ENCODE data around the gene SLC15A4. TPM values are rescaled to one million over a fixed set of nuclear protein-coding genes. Genes with fewer than 3 reads are reported as not detected.
"Not testable (repeated sequence)": the region's sequence is repeated elsewhere in the genome, so short reads cannot be mapped to it uniquely, and the experiment has no call there.

The SLC15A4 gene
- total RNA-seq, 2 experiments from 2014 or later = 26.4 to 26.8 TPM

DNA sequence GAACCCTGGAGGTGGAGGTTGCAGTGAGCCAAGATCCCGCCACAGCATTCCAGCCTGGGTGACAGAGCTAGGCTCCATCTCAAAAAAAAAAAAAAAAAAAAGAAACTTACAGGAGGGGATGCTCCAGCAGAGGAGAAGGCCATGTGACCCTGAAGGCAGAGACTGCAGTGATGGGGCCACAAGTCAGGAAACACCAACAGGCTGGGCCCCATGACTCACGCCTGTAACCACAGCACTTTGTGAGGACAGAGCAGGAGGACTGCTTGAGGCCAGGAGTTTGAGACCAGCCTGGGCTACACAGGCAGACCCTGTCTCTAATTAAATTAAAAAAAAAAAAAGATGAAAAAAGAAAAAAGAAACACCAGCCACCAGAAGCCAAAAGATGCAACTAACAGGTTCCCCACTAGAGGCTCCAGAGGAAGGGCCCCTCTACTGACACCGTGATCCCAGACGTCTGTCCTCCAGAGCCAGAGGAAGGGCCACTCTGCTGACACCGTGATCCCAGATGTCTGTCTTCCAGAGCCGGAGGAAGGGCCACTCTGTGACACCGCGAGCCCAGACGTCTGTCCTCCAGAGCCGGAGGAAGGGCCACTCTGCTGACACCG lies 20.4 kb upstream of the SLC15A4 start:
- ATAC-seq (peak; percentile 94), DNase-seq (peak; percentile 70)
- POLR2A ChIA-PET = no interaction called here
- Mint-ChIP-seq H3K4me3 (no peak overlapping the region), H3K4me1 (ENCODE audit: low read depth) (peaks cover 7% of the 10 kb centered on the region), H3K27me3 (peaks cover 14% of the 10 kb centered on the region), H3K27ac (no peak overlapping the region), H3K36me3 (ENCODE audit: low read depth) (no peaks in the 10 kb centered on the region), H3K9me3 (no peaks in the 10 kb centered on the region)
- intact Hi-C loops (cut with micrococcal nuclease) = no loop called here
- TF ChIP-seq, protein P1, sequence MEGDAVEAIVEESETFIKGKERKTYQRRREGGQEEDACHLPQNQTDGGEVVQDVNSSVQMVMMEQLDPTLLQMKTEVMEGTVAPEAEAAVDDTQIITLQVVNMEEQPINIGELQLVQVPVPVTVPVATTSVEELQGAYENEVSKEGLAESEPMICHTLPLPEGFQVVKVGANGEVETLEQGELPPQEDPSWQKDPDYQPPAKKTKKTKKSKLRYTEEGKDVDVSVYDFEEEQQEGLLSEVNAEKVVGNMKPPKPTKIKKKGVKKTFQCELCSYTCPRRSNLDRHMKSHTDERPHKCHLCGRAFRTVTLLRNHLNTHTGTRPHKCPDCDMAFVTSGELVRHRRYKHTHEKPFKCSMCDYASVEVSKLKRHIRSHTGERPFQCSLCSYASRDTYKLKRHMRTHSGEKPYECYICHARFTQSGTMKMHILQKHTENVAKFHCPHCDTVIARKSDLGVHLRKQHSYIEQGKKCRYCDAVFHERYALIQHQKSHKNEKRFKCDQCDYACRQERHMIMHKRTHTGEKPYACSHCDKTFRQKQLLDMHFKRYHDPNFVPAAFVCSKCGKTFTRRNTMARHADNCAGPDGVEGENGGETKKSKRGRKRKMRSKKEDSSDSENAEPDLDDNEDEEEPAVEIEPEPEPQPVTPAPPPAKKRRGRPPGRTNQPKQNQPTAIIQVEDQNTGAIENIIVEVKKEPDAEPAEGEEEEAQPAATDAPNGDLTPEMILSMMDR (IDR thresholded peaks at IDR 0.05) = no peak
- CTCF ChIA-PET = no interaction called here

DNA sequence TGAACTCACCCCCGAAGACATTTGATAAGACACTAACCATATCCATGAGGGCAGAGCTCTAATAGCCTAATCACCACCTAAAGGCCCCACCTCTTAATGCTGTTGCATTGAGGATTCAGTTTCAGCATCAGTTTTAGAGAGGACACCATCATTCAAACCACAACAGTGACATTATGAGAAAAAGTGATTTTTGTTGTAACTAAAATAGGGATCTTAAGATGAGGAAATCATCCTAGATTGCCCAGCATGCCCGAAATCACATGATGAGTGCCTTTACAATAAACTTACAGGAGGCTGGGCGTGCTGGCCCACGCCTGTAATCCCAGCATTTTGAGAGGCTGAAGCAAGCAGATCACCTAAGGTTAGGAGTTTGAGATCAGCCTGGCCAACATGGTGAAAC lies 19.8 kb upstream of the SLC15A4 start:
- DNase-seq (no peak), ATAC-seq (no peak)
- Mint-ChIP-seq H3K4me1 (ENCODE audit: low read depth) (peaks cover 7% of the 10 kb centered on the region), H3K27ac (no peak overlapping the region), H3K9me3 (no peaks in the 10 kb centered on the region), H3K36me3 (ENCODE audit: low read depth) (no peaks in the 10 kb centered on the region), H3K27me3 (peaks cover 14% of the 10 kb centered on the region), H3K4me3 (no peak overlapping the region)
- TF ChIP-seq, protein P1 (IDR thresholded peaks at IDR 0.05) = no peak
- intact Hi-C loops (cut with micrococcal nuclease) = no loop called here
- ChIA-PET CTCF (no interaction called here), POLR2A (no interaction called here)

DNA sequence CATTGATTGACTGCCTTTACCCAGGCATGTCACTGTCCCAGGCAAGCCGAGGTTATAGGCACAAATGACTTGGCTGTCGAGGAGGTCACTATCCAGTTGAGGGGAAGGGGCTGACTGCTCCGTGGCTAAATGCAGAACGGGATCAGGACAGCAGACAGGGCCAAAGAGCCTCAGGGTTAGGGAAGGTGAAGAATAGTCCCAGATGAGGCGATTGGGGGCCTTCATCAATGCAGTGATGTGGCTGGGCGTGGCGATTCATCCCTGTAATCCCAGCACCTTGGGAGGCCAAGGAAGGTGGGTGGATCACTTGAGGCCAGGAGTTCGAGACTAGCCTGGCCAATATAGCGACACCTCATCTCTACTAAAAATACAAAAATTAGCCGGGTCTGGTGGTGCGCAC lies 18.8 kb upstream of the SLC15A4 start:
- POLR2A ChIA-PET = interaction anchor here (1.0 kb wide), 1 partner anchor 18 kb away, joined by 3 read pairs; no protein-coding TSS in a partner anchor

DNA sequence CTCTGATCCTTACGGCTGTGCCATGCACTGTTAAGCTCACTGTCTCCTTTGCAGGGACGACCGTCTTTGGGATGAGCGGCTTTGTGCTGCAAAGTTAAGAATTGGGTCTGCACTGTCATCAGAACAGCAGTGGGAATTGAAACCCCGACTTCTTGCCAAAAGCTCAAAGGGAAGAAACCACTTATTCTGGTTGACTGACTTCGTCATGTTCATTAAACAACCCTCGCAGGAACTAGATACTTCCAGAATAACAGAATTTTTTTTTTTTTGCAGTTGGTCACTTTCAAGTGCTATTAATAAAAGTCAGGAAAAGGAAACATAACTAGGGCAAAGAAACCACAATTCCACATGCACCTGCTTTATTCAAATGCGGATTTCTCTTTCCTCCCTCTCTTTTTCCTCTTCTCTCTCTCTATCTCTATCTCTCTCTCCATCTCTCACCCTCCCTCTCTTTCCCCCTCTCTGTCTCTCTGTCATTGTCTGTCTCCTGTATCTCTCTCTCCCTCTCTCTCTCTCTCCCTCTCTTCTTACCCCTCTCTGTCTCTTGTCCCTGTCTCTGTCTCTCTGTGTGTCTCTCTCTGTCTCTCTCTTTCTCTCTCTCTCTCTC lies 17.2 kb upstream of the SLC15A4 start:
- peaks cover 16% of the 10 kb centered on the region for H3K27me3 Mint-ChIP-seq
- POLR2A ChIA-PET = no interaction called here
- no peak for DNase-seq
- no peaks in the 10 kb centered on the region for H3K36me3 Mint-ChIP-seq (ENCODE audit: low read depth)
- H3K4me3 Mint-ChIP-seq = no peak overlapping the region
- peaks cover 7% of the 10 kb centered on the region for H3K4me1 Mint-ChIP-seq (ENCODE audit: low read depth)
- H3K27ac Mint-ChIP-seq = no peak overlapping the region
- no peak for ATAC-seq
- intact Hi-C loops (cut with micrococcal nuclease) = no loop called here
- TF ChIP-seq, protein P1 (IDR thresholded peaks at IDR 0.05) = no peak
- H3K9me3 Mint-ChIP-seq = no peaks in the 10 kb centered on the region
- CTCF ChIA-PET = interaction anchor here (0.7 kb wide), 1 partner anchor 15 kb away, joined by 5 read pairs; no protein-coding TSS in a partner anchor

More for the DNA sequence above, 18.8 kb upstream of the SLC15A4 start:
- Mint-ChIP-seq H3K27ac (no peak overlapping the region), H3K4me1 (ENCODE audit: low read depth) (peaks cover 7% of the 10 kb centered on the region), H3K4me3 (no peak overlapping the region), H3K27me3 (peaks cover 14% of the 10 kb centered on the region), H3K36me3 (ENCODE audit: low read depth) (no peaks in the 10 kb centered on the region), H3K9me3 (no peaks in the 10 kb centered on the region)
- TF ChIP-seq, protein P1 (IDR thresholded peaks at IDR 0.05) = no peak
- ATAC-seq (no peak), DNase-seq (no peak)
- intact Hi-C loops (cut with micrococcal nuclease) = no loop called here
- CTCF ChIA-PET = no interaction called here

DNA sequence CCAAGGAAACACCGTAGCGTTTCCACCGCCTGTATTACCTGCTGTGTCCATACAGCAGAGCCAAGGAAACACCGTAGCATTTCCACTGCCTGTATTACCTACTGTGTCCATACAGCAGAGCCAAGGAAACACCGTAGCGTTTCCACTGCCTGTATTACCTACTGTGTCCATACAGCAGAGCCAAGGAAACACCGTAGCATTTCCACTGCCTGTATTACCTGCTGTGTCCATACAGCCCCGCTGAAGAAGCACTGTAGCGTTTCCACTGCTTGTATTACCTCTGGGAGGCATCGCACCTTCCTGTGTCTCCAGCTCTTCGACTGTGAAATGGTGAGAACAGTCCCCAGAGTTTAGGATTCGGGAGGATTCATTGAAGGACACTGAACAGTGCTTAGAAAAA lies 16.1 kb upstream of the SLC15A4 start:
- H3K4me3 Mint-ChIP-seq; H3K36me3 Mint-ChIP-seq (ENCODE audit: low read depth); DNase-seq; POLR2A ChIA-PET; H3K4me1 Mint-ChIP-seq (ENCODE audit: low read depth); ATAC-seq; H3K27ac Mint-ChIP-seq; CTCF ChIA-PET; intact Hi-C loops (cut with micrococcal nuclease); H3K9me3 Mint-ChIP-seq: not testable (repeated sequence)
- peaks cover 16% of the 10 kb centered on the region for H3K27me3 Mint-ChIP-seq
